Stimulated activated CD4-positive, alpha-beta T cell treated with anti-CD3 and anti-CD28 coated beads, Interleukin-4, amount 100 ng/mL, for 48 hours (primary cell): ENCODE data around the gene ZNF513.
"Not testable (repeated sequence)": the region's sequence is repeated elsewhere in the genome, so short reads cannot be mapped to it uniquely, and the experiment has no call there.

ENCODE experiments used
- DNase-seq, 2 donors: peaks; one replicate each; pipeline ENCODE4 v3.0.0-alpha.2; 2020; ENCODE audit warnings: low read depth in 2 of 2

Gene ZNF513

GRCh38 chr2:27356382-27357181, 24.0 kb downstream of the ZNF513 start, which contains the start of gene GTF3C2:
Gene GTF3C2, minus strand, starts transcription at chr2:27356764. Its CDS starts 13,210 bp downstream, at chr2:27343554.
- DNase-seq: peak; percentile 84 to 88

- peak in 1 of 2 donors; percentile 44 for DNase-seq
Observed at GRCh38 chr2:27356056-27356381, 24.5 kb downstream of the ZNF513 start.

- no peak for DNase-seq
Observed at GRCh38 chr2:27354597-27354927, 26.0 kb downstream of the ZNF513 start.

GRCh38 chr2:27353762-27354596, 26.6 kb downstream of the ZNF513 start:
- DNase-seq: no peak

GRCh38 chr2:27353386-27353761, 27.2 kb downstream of the ZNF513 start:
- DNase-seq: not testable (repeated sequence)

- DNase-seq: peak in 1 of 2 donors; percentile 8
Observed at GRCh38 chr2:27351802-27352598, 28.5 kb downstream of the ZNF513 start.

GRCh38 chr2:27350106-27350693, 30.3 kb downstream of the ZNF513 start:
- no peak for DNase-seq

- DNase-seq: no peak
Observed at GRCh38 chr2:27347641-27348040, 32.9 kb downstream of the ZNF513 start.

- no peak for DNase-seq
Observed at GRCh38 chr2:27336173-27336572, 44.4 kb downstream of the ZNF513 start.

GRCh38 chr2:27335311-27335710, 45.2 kb downstream of the ZNF513 start:
- no peak for DNase-seq
